ENCODE results near the gene KANSL1.

KANSL1 gene

DNA sequence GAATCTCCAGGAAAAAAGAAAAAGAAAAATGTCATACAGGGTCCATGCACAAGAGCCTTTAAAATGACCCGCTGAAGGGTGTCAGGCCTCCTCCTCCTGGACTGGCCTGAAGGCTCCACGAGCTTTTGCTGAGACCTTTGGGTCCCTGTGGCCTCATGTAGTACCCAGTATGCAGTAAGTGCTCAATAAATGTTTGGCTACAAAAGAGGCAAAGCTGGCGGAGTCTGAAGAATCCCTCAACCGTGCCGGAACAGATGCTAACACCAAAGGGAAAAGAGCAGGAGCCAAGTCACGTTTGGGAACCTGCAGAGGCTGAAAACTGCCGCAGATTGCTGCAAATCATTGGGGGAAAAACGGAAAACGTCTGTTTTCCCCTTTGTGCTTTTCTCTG is 193.3 kb downstream of the KANSL1 start:
- DNase-seq (ENCODE audit: low read depth): no peak
- TF ChIP-seq, protein P1, sequence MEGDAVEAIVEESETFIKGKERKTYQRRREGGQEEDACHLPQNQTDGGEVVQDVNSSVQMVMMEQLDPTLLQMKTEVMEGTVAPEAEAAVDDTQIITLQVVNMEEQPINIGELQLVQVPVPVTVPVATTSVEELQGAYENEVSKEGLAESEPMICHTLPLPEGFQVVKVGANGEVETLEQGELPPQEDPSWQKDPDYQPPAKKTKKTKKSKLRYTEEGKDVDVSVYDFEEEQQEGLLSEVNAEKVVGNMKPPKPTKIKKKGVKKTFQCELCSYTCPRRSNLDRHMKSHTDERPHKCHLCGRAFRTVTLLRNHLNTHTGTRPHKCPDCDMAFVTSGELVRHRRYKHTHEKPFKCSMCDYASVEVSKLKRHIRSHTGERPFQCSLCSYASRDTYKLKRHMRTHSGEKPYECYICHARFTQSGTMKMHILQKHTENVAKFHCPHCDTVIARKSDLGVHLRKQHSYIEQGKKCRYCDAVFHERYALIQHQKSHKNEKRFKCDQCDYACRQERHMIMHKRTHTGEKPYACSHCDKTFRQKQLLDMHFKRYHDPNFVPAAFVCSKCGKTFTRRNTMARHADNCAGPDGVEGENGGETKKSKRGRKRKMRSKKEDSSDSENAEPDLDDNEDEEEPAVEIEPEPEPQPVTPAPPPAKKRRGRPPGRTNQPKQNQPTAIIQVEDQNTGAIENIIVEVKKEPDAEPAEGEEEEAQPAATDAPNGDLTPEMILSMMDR (conservative IDR thresholded peaks at IDR 0.05; ENCODE audit: control insufficient read depth, insufficient read depth, low read depth, low read length): no peak
- H3K4me3 ChIP-seq (ENCODE audit: control insufficient read depth, low read depth, low read length): no peak overlapping the region

GRCh38 chr17:45998987-45999899 is 194.0 kb downstream of the KANSL1 start, which contains the start of gene STH:
Gene STH, plus strand, starts transcription at chr17:45999250. Its CDS starts 30 bp downstream, at chr17:45999280.
- TF ChIP-seq, protein P1 (conservative IDR thresholded peaks at IDR 0.05; ENCODE audit: control insufficient read depth, insufficient read depth, low read depth, low read length): no peak
- DNase-seq (ENCODE audit: low read depth): no peak
- H3K4me3 ChIP-seq (ENCODE audit: control insufficient read depth, low read depth, low read length): no peak within 1 kb of the TSS

- TF ChIP-seq, protein P1 (conservative IDR thresholded peaks at IDR 0.05; ENCODE audit: control insufficient read depth, insufficient read depth, low read depth, low read length): no peak
- no peak overlapping the region for H3K4me3 ChIP-seq (ENCODE audit: control insufficient read depth, low read depth, low read length)
- DNase-seq (ENCODE audit: low read depth): peak; percentile 59
Measured at GRCh38 chr17:45997624-45998023, 195.6 kb downstream of the KANSL1 start.

DNA sequence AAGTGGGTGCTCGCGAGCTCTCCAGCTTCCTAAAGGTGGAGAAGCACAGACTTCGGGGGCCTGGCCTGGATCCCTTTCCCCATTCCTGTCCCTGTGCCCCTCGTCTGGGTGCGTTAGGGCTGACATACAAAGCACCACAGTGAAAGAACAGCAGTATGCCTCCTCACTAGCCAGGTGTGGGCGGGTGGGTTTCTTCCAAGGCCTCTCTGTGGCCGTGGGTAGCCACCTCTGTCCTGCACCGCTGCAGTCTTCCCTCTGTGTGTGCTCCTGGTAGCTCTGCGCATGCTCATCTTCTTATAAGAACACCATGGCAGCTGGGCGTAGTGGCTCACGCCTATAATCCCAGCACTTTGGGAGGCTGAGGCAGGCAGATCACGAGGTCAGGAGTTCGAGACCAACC is 196.1 kb downstream of the KANSL1 start:
- no peak overlapping the region for H3K4me3 ChIP-seq (ENCODE audit: control insufficient read depth, low read depth, low read length)
- TF ChIP-seq, protein P1 (conservative IDR thresholded peaks at IDR 0.05; ENCODE audit: control insufficient read depth, insufficient read depth, low read depth, low read length): no peak
- DNase-seq (ENCODE audit: low read depth): no peak

- DNase-seq (ENCODE audit: low read depth): no peak
- H3K4me3 ChIP-seq (ENCODE audit: control insufficient read depth, low read depth, low read length): no peak overlapping the region
- TF ChIP-seq, protein P1 (conservative IDR thresholded peaks at IDR 0.05; ENCODE audit: control insufficient read depth, insufficient read depth, low read depth, low read length): no peak
Measured at GRCh38 chr17:45996282-45996937, 196.8 kb downstream of the KANSL1 start.

- no peak overlapping the region for H3K4me3 ChIP-seq (ENCODE audit: control insufficient read depth, low read depth, low read length)
- no peak for DNase-seq (ENCODE audit: low read depth)
Measured at GRCh38 chr17:45995627-45996270, 197.5 kb downstream of the KANSL1 start.

More at GRCh38 chr17:45995627-45996270, 197.5 kb downstream of the KANSL1 start:
- TF ChIP-seq, protein P1 (conservative IDR thresholded peaks at IDR 0.05; ENCODE audit: control insufficient read depth, insufficient read depth, low read depth, low read length): no peak

Data from fibroblast of mammary gland (primary cell).